ENCODE results near the gene MPG. TPM values are rescaled to one million over a fixed set of nuclear protein-coding genes. Genes with fewer than 3 reads are reported as not detected.

Gene MPG
- polyA plus RNA-seq, 3 donors: 32.5 to 86.9 (median 70.6) TPM

DNA sequence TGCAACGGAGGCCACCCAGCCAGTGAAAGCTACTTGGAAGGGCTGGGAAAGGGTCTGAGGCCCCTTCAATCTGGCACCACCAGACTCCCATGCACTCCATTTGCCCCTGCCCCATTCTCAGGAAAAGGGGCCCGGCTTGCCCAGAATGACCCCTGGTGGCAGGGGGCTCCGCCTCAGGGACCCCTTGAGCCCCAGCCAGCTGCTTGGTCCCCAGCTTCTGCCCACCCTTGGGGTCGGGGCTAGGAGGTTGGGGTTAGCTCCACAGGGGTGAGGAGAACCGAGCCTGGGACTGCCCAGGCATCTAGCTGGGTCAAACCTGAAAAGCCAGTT is 6.8 kb upstream of the MPG start:
- H3K9me3 ChIP-seq (replicated peaks in 1 of 2; ENCODE audit: control insufficient read depth in 1 of 2, insufficient read depth in 1 of 2, low read length in 2 of 2): peaks cover 0 to 6% of the 10 kb centered on the region in 2 donors
- H3K27ac ChIP-seq (ENCODE audit: low read depth in 1 of 2, low read length in 2 of 2): no peak overlapping the region
- H3K27ac Mint-ChIP-seq: no peak overlapping the region
- peaks cover 13 to 56% of the 10 kb centered on the region in 2 donors for H3K27me3 ChIP-seq (ENCODE audit: control insufficient read depth in 2 of 2, insufficient read depth in 2 of 2, low read length in 2 of 2)
- TF ChIP-seq, protein P1, sequence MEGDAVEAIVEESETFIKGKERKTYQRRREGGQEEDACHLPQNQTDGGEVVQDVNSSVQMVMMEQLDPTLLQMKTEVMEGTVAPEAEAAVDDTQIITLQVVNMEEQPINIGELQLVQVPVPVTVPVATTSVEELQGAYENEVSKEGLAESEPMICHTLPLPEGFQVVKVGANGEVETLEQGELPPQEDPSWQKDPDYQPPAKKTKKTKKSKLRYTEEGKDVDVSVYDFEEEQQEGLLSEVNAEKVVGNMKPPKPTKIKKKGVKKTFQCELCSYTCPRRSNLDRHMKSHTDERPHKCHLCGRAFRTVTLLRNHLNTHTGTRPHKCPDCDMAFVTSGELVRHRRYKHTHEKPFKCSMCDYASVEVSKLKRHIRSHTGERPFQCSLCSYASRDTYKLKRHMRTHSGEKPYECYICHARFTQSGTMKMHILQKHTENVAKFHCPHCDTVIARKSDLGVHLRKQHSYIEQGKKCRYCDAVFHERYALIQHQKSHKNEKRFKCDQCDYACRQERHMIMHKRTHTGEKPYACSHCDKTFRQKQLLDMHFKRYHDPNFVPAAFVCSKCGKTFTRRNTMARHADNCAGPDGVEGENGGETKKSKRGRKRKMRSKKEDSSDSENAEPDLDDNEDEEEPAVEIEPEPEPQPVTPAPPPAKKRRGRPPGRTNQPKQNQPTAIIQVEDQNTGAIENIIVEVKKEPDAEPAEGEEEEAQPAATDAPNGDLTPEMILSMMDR (IDR thresholded peaks at IDR 0.05): no peak
- H3K4me1 Mint-ChIP-seq: peaks cover 14% of the 10 kb centered on the region
- no peak overlapping the region for H3K9ac ChIP-seq (ENCODE audit: insufficient read depth, low read length, poor library complexity, severe bottlenecking)
- H3K4me2 ChIP-seq (replicated peaks; ENCODE audit: extremely low read depth, low read length, poor library complexity, severe bottlenecking): no peak overlapping the region
- H3K36me3 Mint-ChIP-seq: peaks cover 0 to 3% of the 10 kb centered on the region in 2 donors
- peaks cover 9 to 10% of the 10 kb centered on the region in 2 donors for H3K4me1 ChIP-seq (ENCODE audit: control insufficient read depth in 1 of 2, insufficient read depth in 2 of 2, low read length in 2 of 2)
- no peaks in the 10 kb centered on the region for H3K36me3 ChIP-seq (replicated peaks in 1 of 2; ENCODE audit: control insufficient read depth in 1 of 2, insufficient read depth in 2 of 2, low read length in 2 of 2)
- peak overlapping the region; percentile 37 to 79 for H3K4me3 Mint-ChIP-seq
- H2AFZ ChIP-seq (ENCODE audit: insufficient read depth, low read depth, low read length, poor library complexity, severe bottlenecking): no peak overlapping the region
- H3K27me3 Mint-ChIP-seq (ENCODE audit: low read depth in 3 of 3): peaks cover 50 to 76% (median 52%) of the 10 kb centered on the region in 3 donors
- H3K79me2 ChIP-seq (ENCODE audit: insufficient read depth, low read length): no peaks in the 10 kb centered on the region
- WGBS (ENCODE audit: insufficient coverage): 100% methylated on average over 1 of the region's 5 CpGs
- no peaks in the 10 kb centered on the region for H4K20me1 ChIP-seq (ENCODE audit: insufficient read depth, low read length)
- intact Hi-C loops (cut with micrococcal nuclease): no loop called here
- no peak overlapping the region for H3K4me3 ChIP-seq (replicated peaks in 1 of 3; ENCODE audit: low read depth in 2 of 3, low read length in 3 of 3)
- H3K9me3 Mint-ChIP-seq: peaks cover 0 to 9% (median 4%) of the 10 kb centered on the region in 7 donors
- DNase-seq: no peak

- Histone ChIP-seq H3K4me1 (ENCODE audit: control insufficient read depth in 1 of 2, insufficient read depth in 2 of 2, low read length in 2 of 2) (peaks cover 15 to 16% of the 10 kb centered on the region in 2 donors), H3K4me2 (replicated peaks; ENCODE audit: extremely low read depth, low read length, poor library complexity, severe bottlenecking) (peak overlapping the region; percentile 64), H3K9me3 (replicated peaks in 1 of 2; ENCODE audit: control insufficient read depth in 1 of 2, insufficient read depth in 1 of 2, low read length in 2 of 2) (peaks cover 0 to 6% of the 10 kb centered on the region in 2 donors), H4K20me1 (ENCODE audit: insufficient read depth, low read length) (no peaks in the 10 kb centered on the region), H3K27ac (ENCODE audit: low read depth in 1 of 2, low read length in 2 of 2) (no peak overlapping the region), H3K9ac (ENCODE audit: insufficient read depth, low read length, poor library complexity, severe bottlenecking) (no peak overlapping the region), H2AFZ (ENCODE audit: insufficient read depth, low read depth, low read length, poor library complexity, severe bottlenecking) (peak overlapping the region; percentile 41), H3K4me3 (replicated peaks in 1 of 3; ENCODE audit: low read depth in 2 of 3, low read length in 3 of 3) (no peak overlapping the region), H3K36me3 (replicated peaks in 1 of 2; ENCODE audit: control insufficient read depth in 1 of 2, insufficient read depth in 2 of 2, low read length in 2 of 2) (no peaks in the 10 kb centered on the region), H3K27me3 (ENCODE audit: control insufficient read depth in 2 of 2, insufficient read depth in 2 of 2, low read length in 2 of 2) (peaks cover 13 to 54% of the 10 kb centered on the region in 2 donors), H3K79me2 (ENCODE audit: insufficient read depth, low read length) (no peaks in the 10 kb centered on the region)
- intact Hi-C loops (cut with micrococcal nuclease): no loop called here
- no peak for DNase-seq
- TF ChIP-seq, protein P1 (IDR thresholded peaks at IDR 0.05): no peak
- Mint-ChIP-seq H3K36me3 (peaks cover 0 to 3% of the 10 kb centered on the region in 2 donors), H3K4me1 (peaks cover 20% of the 10 kb centered on the region), H3K9me3 (peaks cover 0 to 9% (median 4%) of the 10 kb centered on the region in 7 donors), H3K4me3 (peak overlapping the region; percentile 37 to 79), H3K27ac (no peak overlapping the region), H3K27me3 (ENCODE audit: low read depth in 3 of 3) (peaks cover 52 to 76% (median 52%) of the 10 kb centered on the region in 3 donors)
- 13% methylated on average over 48 of the region's 57 CpGs for WGBS (ENCODE audit: insufficient coverage)
These were observed 6.3 kb upstream of the MPG start for GRCh38 chr16:71540-72401.
